Liver (tissue), 9 donors: Measurements from ENCODE around the gene MYOM1. TPM values are rescaled to one million over a fixed set of nuclear protein-coding genes. Genes with fewer than 3 reads are reported as not detected.
A peak's percentile ranks its signal among the peaks of the same experiment; 100 is the strongest.

Experiments used
- DNase-seq: peaks from one replicate; pipeline ENCODE4 v3.0.0-alpha.2; 2017; ENCODE audit warnings: low spot score
- H3K27ac ChIP-seq, 2 donors: one replicate each; pipeline ENCODE4 v1.7.0; 2013; ENCODE audit warnings: inconsistent platforms in 2 of 2, low read length in 2 of 2, control low read depth in 1 of 2, low read depth in 1 of 2, mild to moderate bottlenecking in 1 of 2
- H3K27me3 ChIP-seq, 4 donors: one replicate each; pipeline versions ENCODE4 v1.6.1 to v1.7.0; 2013; ENCODE audit warnings: low read length in 3 of 4, inconsistent platforms in 1 of 4, mild to moderate bottlenecking in 1 of 4, moderate library complexity in 1 of 4; ENCODE audit not compliant: control insufficient read depth in 4 of 4, insufficient read depth in 4 of 4
- H3K36me3 ChIP-seq, 4 donors: one replicate each; pipeline versions ENCODE4 v1.6.1 to v1.7.0; 2013; ENCODE audit warnings: low read length in 3 of 4, mild to moderate bottlenecking in 3 of 4, low read depth in 1 of 4, moderate library complexity in 1 of 4; ENCODE audit not compliant: control insufficient read depth in 4 of 4, insufficient read depth in 3 of 4
- H3K4me1 ChIP-seq, 4 donors: one replicate each; pipeline versions ENCODE4 v1.6.1 to v1.7.0; 2013; ENCODE audit warnings: low read length in 3 of 4, mild to moderate bottlenecking in 3 of 4, moderate library complexity in 1 of 4; ENCODE audit not compliant: control insufficient read depth in 4 of 4, insufficient read depth in 4 of 4
- H3K4me3 ChIP-seq, 3 donors: one replicate each; pipeline versions ENCODE4 v1.6.1 to v1.7.0; 2013; ENCODE audit warnings: low read length in 3 of 3, control low read depth in 1 of 3, low read depth in 1 of 3, mild to moderate bottlenecking in 1 of 3
- H3K9ac ChIP-seq, 2 donors: one replicate each; pipeline ENCODE4 v1.7.0; 2013; ENCODE audit warnings: low read length in 2 of 2, mild to moderate bottlenecking in 2 of 2, moderate library complexity in 2 of 2, control low read depth in 1 of 2, low read depth in 1 of 2
- H3K9me3 ChIP-seq, 4 donors: one replicate each; pipeline versions ENCODE4 v1.6.1 to v1.7.0; 2013; ENCODE audit warnings: low read length in 3 of 4; ENCODE audit not compliant: control insufficient read depth in 4 of 4
- EGR1 ChIP-seq, 2 donors: IDR thresholded peaks; 2 replicates each; pipeline ENCODE4 v1.6.1; 2016 to 2018; ENCODE audit warnings: antibody characterized with exemption in 2 of 2, low read depth in 2 of 2
- FOXA1 ChIP-seq: IDR thresholded peaks from 2 replicates; pipeline ENCODE4 v1.6.1; 2016; ENCODE audit warnings: antibody characterized with exemption
- FOXA2 ChIP-seq: IDR thresholded peaks from 2 replicates; pipeline ENCODE4 v1.6.1; 2016; ENCODE audit warnings: antibody characterized with exemption
- GABPA ChIP-seq, 2 donors: IDR thresholded peaks in 1 of 2; conservative IDR thresholded peaks in 1 of 2; 2 replicates each; pipeline ENCODE4 v1.6.1; 2016; ENCODE audit warnings: antibody characterized with exemption in 2 of 2, mild to moderate bottlenecking in 1 of 2, moderate library complexity in 1 of 2
- HNF4A ChIP-seq, 2 donors: conservative IDR thresholded peaks; 2 replicates each; pipeline ENCODE4 v1.6.1; 2016; ENCODE audit warnings: antibody characterized with exemption in 2 of 2, mild to moderate bottlenecking in 2 of 2
- HNF4G ChIP-seq: IDR thresholded peaks from 2 replicates; pipeline ENCODE4 v1.6.1; 2016; ENCODE audit warnings: antibody characterized with exemption
- JUND ChIP-seq, 2 donors: IDR thresholded peaks; 2 replicates each; pipeline ENCODE4 v1.6.1; 2016; ENCODE audit warnings: antibody characterized with exemption in 2 of 2
- NR2F2 ChIP-seq: IDR thresholded peaks from 2 replicates; pipeline ENCODE4 v1.6.1; 2016; ENCODE audit warnings: antibody characterized with exemption
- RAD21 ChIP-seq, 2 donors: IDR thresholded peaks; 2 replicates each; pipeline ENCODE4 v1.6.1; 2016; ENCODE audit warnings: antibody characterized with exemption in 2 of 2, mild to moderate bottlenecking in 2 of 2
- RXRA ChIP-seq, 2 donors: IDR thresholded peaks; 2 replicates each; pipeline ENCODE4 v1.6.1; 2017 to 2018; ENCODE audit warnings: antibody characterized with exemption in 2 of 2, mild to moderate bottlenecking in 1 of 2
- SP1 ChIP-seq: IDR thresholded peaks from 2 replicates; pipeline ENCODE4 v1.6.1; 2018; ENCODE audit warnings: antibody characterized with exemption, mild to moderate bottlenecking
- TAF1 ChIP-seq: conservative IDR thresholded peaks from 2 replicates; pipeline ENCODE4 v1.6.1; 2016; ENCODE audit warnings: antibody characterized with exemption, mild to moderate bottlenecking
- YY1 ChIP-seq: IDR thresholded peaks from 2 replicates; pipeline ENCODE4 v1.6.1; 2016; ENCODE audit warnings: antibody characterized with exemption, mild to moderate bottlenecking
- WGBS: extraction: QIAGEN DNeasy Blood & Tissue Kit; methylation state at CpG from one replicate; pipeline ENCODE4 v1.1.7; 2013; 5-methylcytosine and 5-hydroxymethylcytosine counted together
- polyA plus RNA-seq, 2 donors: library from polyadenylated mRNA; stranded (reverse) in 1 of 2; unstranded in 1 of 2; fragments of 200-250 nt in 1 of 2; fragments of >200 nt in 1 of 2; fragmentation: Nextera tagmentation in 1 of 2; extraction: Ambion mirVana in 1 of 2; gene quantifications; one replicate each; pipeline versions ENCODE4 v1.2.1 to v1.2.3, GENCODE V29; 2013 to 2015
- total RNA-seq, 2 donors: library from RNA; depleted of rRNA; stranded (reverse); fragments of >200 nt; gene quantifications; one replicate each; pipeline ENCODE4 v1.2.3, GENCODE V29; 2014
- TF ChIP-seq, protein P1 (sequence below): IDR thresholded peaks from 2 replicates; pipeline ENCODE4 v1.6.1; 2016; ENCODE audit warnings: antibody characterized with exemption
- TF ChIP-seq, protein P2 (sequence below): fragments of 150-350 bp; IDR thresholded peaks from 2 replicates; pipeline ENCODE4 v1.5.1; 2017; ENCODE audit warnings: improper control_type of control experiment, low read depth, low read length; ENCODE audit not compliant: missing input control
- TF ChIP-seq, protein P3 (sequence below): IDR thresholded peaks from 2 replicates; pipeline ENCODE4 v1.6.1; 2016; ENCODE audit warnings: antibody characterized with exemption
- TF ChIP-seq, protein P4 (sequence below): IDR thresholded peaks from 2 replicates; pipeline ENCODE4 v1.6.1; 2016; ENCODE audit warnings: antibody characterized with exemption, mild to moderate bottlenecking
- TF ChIP-seq, protein P5 (sequence below): IDR thresholded peaks from 2 replicates; pipeline ENCODE4 v1.6.1; 2016; ENCODE audit warnings: antibody characterized with exemption
- donor health status: healthy.
- donor health status: healthy.
- donor health status: healthy.
- donor health status: healthy.
- donor health status: healthy.

The MYOM1 gene
- total and polyA plus RNA-seq, 4 donors = 10.1 to 48.4 (median 21.3) TPM

DNA sequence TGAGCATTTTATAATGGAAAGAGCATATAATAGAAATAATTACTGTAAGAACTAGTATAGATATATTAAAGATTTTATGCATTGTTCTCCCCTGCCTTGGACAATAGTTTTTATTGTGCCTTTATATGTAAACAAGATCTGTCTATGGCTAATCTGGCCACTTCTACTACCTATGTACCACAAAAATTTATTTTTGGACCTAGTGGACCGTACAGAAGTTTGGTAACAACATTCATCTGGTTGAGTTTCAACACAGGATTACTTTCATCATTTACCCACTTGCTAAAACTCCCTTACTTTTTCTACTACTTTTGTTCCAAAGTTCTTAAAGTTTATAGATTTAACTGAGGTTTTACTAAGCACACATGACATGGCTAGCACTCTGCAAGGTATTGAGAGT is 13.2 kb upstream of the MYOM1 start:
- Histone ChIP-seq H3K36me3 (no peaks in the 10 kb centered on the region), H3K9ac (peak overlapping the region in 1 of 2 donors; percentile 32), H3K9me3 (no peaks in the 10 kb centered on the region), H3K27me3 (no peaks in the 10 kb centered on the region), H3K4me1 (peaks cover 7 to 41% (median 20%) of the 10 kb centered on the region in 4 donors), H3K4me3 (no peak overlapping the region), H3K27ac (peak overlapping the region; percentile 85 to 86)
- DNase-seq = no peak
- 29% methylated on average over 1 of the region's 1 CpG for whole genome bisulfite sequencing
- peak; percentile 10 for TF ChIP-seq FOXA2
- TF ChIP-seq EGR1 (IDR thresholded peaks at IDR 0.05; ENCODE audit: low read depth in 2 of 2) = no peak
- TF ChIP-seq HNF4A (conservative IDR thresholded peaks at IDR 0.05) = peak in 1 of 2 donors; percentile 46
- TF ChIP-seq, protein P1, sequence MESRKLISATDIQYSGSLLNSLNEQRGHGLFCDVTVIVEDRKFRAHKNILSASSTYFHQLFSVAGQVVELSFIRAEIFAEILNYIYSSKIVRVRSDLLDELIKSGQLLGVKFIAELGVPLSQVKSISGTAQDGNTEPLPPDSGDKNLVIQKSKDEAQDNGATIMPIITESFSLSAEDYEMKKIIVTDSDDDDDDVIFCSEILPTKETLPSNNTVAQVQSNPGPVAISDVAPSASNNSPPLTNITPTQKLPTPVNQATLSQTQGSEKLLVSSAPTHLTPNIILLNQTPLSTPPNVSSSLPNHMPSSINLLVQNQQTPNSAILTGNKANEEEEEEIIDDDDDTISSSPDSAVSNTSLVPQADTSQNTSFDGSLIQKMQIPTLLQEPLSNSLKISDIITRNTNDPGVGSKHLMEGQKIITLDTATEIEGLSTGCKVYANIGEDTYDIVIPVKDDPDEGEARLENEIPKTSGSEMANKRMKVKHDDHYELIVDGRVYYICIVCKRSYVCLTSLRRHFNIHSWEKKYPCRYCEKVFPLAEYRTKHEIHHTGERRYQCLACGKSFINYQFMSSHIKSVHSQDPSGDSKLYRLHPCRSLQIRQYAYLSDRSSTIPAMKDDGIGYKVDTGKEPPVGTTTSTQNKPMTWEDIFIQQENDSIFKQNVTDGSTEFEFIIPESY = no peak

DNA sequence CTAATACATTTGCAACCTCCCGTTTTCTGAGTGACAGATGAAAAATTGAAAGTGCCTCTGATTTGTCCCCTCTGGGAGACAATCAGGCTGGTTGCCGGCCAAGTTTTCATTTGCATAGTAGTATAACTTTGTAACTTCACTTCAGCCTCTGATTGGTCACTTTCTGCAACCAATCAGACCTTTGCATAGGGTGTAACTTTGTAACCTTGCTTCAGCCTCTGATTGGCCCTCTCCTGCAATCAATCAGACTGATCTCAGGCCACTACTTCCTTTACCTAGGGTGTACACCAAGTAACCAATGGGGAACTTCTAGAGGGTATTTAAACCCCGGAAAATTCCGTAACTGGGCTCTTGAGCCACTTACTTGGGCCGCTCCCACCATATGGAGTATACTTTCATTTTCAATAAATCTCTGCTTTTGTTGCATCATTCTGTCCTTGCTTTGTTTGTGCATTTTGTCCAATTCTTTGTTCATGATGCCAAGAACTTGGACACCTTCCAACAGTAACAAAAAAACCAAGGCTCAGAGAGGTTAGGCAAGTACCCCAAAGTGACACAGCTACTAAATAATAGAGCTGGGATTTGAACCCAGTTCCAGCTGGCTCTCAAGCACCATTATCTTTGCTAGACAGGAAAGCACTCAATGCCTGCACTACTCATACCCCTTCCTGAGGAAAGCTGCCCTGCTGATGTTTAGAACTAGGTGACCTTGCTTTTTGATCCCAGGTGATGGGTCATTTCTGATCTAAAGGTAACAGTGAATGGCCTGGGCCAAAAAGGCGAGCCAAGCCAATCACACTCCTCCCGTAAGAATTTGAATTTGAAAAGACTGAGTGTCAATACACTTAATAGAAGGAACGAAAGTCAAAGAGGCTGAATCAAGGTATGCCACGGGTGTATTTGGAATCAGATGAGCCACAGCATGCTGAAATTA is 10.9 kb upstream of the MYOM1 start:
- Histone ChIP-seq H3K9ac (peak overlapping the region in 1 of 2 donors; percentile 58), H3K9me3 (no peaks in the 10 kb centered on the region), H3K4me1 (peaks cover 7 to 41% (median 20%) of the 10 kb centered on the region in 4 donors), H3K36me3 (no peaks in the 10 kb centered on the region), H3K27ac (peak overlapping the region; percentile 78 to 82), H3K4me3 (peak overlapping the region in 2 of 3 donors; percentile 22 to 48), H3K27me3 (no peaks in the 10 kb centered on the region)
- TF ChIP-seq HNF4G (no peak), YY1 (peak; percentile 52), HNF4A (conservative IDR thresholded peaks at IDR 0.05) (peak; percentile 83 to 94), RXRA (IDR thresholded peaks at IDR 0.05) (peak; percentile 72 to 82), SP1 (peak; percentile 80), RAD21 (IDR thresholded peaks at IDR 0.05) (no peak), JUND (IDR thresholded peaks at IDR 0.05) (peak in 1 of 2 donors; percentile 51), EGR1 (IDR thresholded peaks at IDR 0.05; ENCODE audit: low read depth in 2 of 2) (no peak), TAF1 (peak; percentile 96), GABPA (IDR thresholded peaks at IDR 0.05 in 1 of 2, conservative IDR thresholded peaks at IDR 0.05 in 1 of 2) (peak; percentile 33 to 69), FOXA1 (no peak), NR2F2 (no peak), FOXA2 (peak; percentile 39)
- TF ChIP-seq, protein P2, sequence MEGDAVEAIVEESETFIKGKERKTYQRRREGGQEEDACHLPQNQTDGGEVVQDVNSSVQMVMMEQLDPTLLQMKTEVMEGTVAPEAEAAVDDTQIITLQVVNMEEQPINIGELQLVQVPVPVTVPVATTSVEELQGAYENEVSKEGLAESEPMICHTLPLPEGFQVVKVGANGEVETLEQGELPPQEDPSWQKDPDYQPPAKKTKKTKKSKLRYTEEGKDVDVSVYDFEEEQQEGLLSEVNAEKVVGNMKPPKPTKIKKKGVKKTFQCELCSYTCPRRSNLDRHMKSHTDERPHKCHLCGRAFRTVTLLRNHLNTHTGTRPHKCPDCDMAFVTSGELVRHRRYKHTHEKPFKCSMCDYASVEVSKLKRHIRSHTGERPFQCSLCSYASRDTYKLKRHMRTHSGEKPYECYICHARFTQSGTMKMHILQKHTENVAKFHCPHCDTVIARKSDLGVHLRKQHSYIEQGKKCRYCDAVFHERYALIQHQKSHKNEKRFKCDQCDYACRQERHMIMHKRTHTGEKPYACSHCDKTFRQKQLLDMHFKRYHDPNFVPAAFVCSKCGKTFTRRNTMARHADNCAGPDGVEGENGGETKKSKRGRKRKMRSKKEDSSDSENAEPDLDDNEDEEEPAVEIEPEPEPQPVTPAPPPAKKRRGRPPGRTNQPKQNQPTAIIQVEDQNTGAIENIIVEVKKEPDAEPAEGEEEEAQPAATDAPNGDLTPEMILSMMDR = no peak
- TF ChIP-seq, protein P3, sequence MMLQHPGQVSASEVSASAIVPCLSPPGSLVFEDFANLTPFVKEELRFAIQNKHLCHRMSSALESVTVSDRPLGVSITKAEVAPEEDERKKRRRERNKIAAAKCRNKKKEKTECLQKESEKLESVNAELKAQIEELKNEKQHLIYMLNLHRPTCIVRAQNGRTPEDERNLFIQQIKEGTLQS = peak; percentile 87
- TF ChIP-seq, protein P1 = no peak
- TF ChIP-seq, protein P4, sequence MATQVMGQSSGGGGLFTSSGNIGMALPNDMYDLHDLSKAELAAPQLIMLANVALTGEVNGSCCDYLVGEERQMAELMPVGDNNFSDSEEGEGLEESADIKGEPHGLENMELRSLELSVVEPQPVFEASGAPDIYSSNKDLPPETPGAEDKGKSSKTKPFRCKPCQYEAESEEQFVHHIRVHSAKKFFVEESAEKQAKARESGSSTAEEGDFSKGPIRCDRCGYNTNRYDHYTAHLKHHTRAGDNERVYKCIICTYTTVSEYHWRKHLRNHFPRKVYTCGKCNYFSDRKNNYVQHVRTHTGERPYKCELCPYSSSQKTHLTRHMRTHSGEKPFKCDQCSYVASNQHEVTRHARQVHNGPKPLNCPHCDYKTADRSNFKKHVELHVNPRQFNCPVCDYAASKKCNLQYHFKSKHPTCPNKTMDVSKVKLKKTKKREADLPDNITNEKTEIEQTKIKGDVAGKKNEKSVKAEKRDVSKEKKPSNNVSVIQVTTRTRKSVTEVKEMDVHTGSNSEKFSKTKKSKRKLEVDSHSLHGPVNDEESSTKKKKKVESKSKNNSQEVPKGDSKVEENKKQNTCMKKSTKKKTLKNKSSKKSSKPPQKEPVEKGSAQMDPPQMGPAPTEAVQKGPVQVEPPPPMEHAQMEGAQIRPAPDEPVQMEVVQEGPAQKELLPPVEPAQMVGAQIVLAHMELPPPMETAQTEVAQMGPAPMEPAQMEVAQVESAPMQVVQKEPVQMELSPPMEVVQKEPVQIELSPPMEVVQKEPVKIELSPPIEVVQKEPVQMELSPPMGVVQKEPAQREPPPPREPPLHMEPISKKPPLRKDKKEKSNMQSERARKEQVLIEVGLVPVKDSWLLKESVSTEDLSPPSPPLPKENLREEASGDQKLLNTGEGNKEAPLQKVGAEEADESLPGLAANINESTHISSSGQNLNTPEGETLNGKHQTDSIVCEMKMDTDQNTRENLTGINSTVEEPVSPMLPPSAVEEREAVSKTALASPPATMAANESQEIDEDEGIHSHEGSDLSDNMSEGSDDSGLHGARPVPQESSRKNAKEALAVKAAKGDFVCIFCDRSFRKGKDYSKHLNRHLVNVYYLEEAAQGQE = peak; percentile 71
- TF ChIP-seq, protein P5, sequence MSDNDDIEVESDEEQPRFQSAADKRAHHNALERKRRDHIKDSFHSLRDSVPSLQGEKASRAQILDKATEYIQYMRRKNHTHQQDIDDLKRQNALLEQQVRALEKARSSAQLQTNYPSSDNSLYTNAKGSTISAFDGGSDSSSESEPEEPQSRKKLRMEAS = peak; percentile 37
- WGBS = 31% methylated on average over 9 of the region's 9 CpGs
- no peak for DNase-seq
